BE2C (cell line): ENCODE results near the gene NOD2.

Source experiments
- DNase-seq: peaks from one replicate; pipeline ENCODE4 v3.0.0-alpha.2; 2020
- H3K27me3 ChIP-seq: fragments of 250-450 bp; sonication (Bioruptor Pico); 2 replicates; pipeline ENCODE4 v1.5.1; 2020; ENCODE audit warnings: mild to moderate bottlenecking
- H3K36me3 ChIP-seq: fragments of 250-450 bp; sonication (Bioruptor Pico); 2 replicates; pipeline ENCODE4 v1.5.1; 2020; ENCODE audit warnings: mild to moderate bottlenecking
- H3K4me1 ChIP-seq: fragments of 250-450 bp; sonication (Bioruptor Pico); 2 replicates; pipeline ENCODE4 v1.5.1; 2020
- H3K4me3 ChIP-seq: 2 replicates; pipeline ENCODE4 v1.5.1; 2011; ENCODE audit warnings: low read depth, low read length
- H3K9me3 ChIP-seq: fragments of 250-450 bp; sonication (Bioruptor Pico); 2 replicates; pipeline ENCODE4 v1.5.1; 2020
- CTCF ChIP-seq: IDR thresholded peaks from 2 replicates; pipeline ENCODE4 v1.5.1; 2012; ENCODE audit warnings: mild to moderate bottlenecking, low read depth, low read length

The NOD2 gene

GRCh38 chr16:50659806-50660205, 33.6 kb upstream of the NOD2 start:
- Histone ChIP-seq H3K27me3 (no peaks in the 10 kb centered on the region), H3K36me3 (no peaks in the 10 kb centered on the region), H3K9me3 (no peaks in the 10 kb centered on the region), H3K4me1 (no peaks in the 10 kb centered on the region), H3K4me3 (no peak overlapping the region)
- DNase-seq: no peak
- TF ChIP-seq CTCF: no peak

- TF ChIP-seq CTCF: no peak
- no peaks in the 10 kb centered on the region for H3K36me3 ChIP-seq
- H3K4me3 ChIP-seq: no peak overlapping the region
These were observed 31.0 kb upstream of the NOD2 start for GRCh38 chr16:50662306-50662940.

DNA sequence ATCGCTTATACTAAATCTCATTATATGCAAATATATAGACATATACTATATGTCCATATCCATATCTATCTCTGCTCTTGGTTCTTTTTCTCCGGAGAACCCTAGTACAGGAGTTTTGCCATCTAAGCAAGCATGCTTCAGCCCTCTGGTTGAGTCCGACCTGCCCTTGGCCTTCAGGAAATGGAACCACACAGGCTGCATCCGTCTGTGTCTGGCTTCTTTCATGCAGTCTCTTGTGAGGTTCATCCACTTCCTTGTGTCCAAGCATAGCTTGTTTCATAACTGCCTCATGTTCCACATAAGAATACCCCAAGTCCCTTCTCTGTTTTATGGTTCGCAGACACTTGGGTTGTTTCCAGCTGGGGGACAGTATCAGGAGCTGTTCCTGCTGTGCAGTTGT, 29.1 kb upstream of the NOD2 start:
- H3K36me3 ChIP-seq: no peaks in the 10 kb centered on the region
- H3K4me3 ChIP-seq: no peak overlapping the region
- no peaks in the 10 kb centered on the region for H3K27me3 ChIP-seq
- no peaks in the 10 kb centered on the region for H3K9me3 ChIP-seq
- TF ChIP-seq CTCF: no peak
- H3K4me1 ChIP-seq: no peaks in the 10 kb centered on the region
- no peak for DNase-seq

More at GRCh38 chr16:50662306-50662940, 31.0 kb upstream of the NOD2 start:
- H3K4me1 ChIP-seq: no peaks in the 10 kb centered on the region
- no peaks in the 10 kb centered on the region for H3K9me3 ChIP-seq
- no peaks in the 10 kb centered on the region for H3K27me3 ChIP-seq
- DNase-seq: no peak

GRCh38 chr16:50665128-50665878, 28.1 kb upstream of the NOD2 start:
- H3K4me3 ChIP-seq: peak overlapping the region; percentile 47

GRCh38 chr16:50666658-50667496, 26.5 kb upstream of the NOD2 start:
- DNase-seq: no peak
- TF ChIP-seq CTCF: no peak
- Histone ChIP-seq H3K4me3 (no peak overlapping the region), H3K9me3 (no peaks in the 10 kb centered on the region; the same call in 1 of the 2 replicates), H3K36me3 (no peaks in the 10 kb centered on the region), H3K27me3 (no peaks in the 10 kb centered on the region), H3K4me1 (no peaks in the 10 kb centered on the region)

More at GRCh38 chr16:50665128-50665878, 28.1 kb upstream of the NOD2 start:
- peak; percentile 85 for TF ChIP-seq CTCF
- no peaks in the 10 kb centered on the region for H3K9me3 ChIP-seq
- DNase-seq: peak; percentile 76
- no peaks in the 10 kb centered on the region for H3K36me3 ChIP-seq
- H3K27me3 ChIP-seq: no peaks in the 10 kb centered on the region
- H3K4me1 ChIP-seq: no peaks in the 10 kb centered on the region
